Caco-2 (cell line): ENCODE results near the gene GPATCH2. TPM values are rescaled to one million over a fixed set of nuclear protein-coding genes. Genes with fewer than 3 reads are reported as not detected.

Source experiments
- BruUV-seq: library from RNA; stranded (reverse); fragments of 400-500 nt; replicated peaks from 2 replicates; lab custom pipeline; 2021; lab: Mats Ljungman, UMichigan
- CTCF ChIA-PET: fragments of 300-600 bp; sonication (Branson Sonifier 250); formaldehyde crosslinking; loops from one replicate; lab custom pipeline; 2022; ENCODE audit warnings: antibody characterized with exemption; lab: Charles Lee
- POLR2A ChIA-PET: fragments of 300-600 bp; sonication (Branson Sonifier 250); formaldehyde crosslinking; loops from one replicate; lab custom pipeline; 2022; ENCODE audit warnings: antibody characterized with exemption; lab: Charles Lee
- DNase-seq, 2 experiments: peaks; one replicate each; pipeline versions ENCODE4 v3.0.0 to v3.0.0-alpha.2; 2020 to 2022
- H3K27me3 ChIP-seq: replicated peaks from 2 replicates; pipeline ENCODE4 v1.6.0; 2011; ENCODE audit warnings: low read length; ENCODE audit not compliant: control insufficient read depth, insufficient read depth
- H3K36me3 ChIP-seq: 2 replicates; pipeline ENCODE4 v1.5.1; 2011; ENCODE audit warnings: low read length; ENCODE audit not compliant: control insufficient read depth, insufficient read depth
- H3K4me1 ChIP-seq: fragments of 250-450 bp; sonication (Bioruptor Pico); 2 replicates; pipeline ENCODE4 v1.5.1; 2020; ENCODE audit warnings: mild to moderate bottlenecking
- H3K4me3 ChIP-seq: 2 replicates; pipeline ENCODE4 v1.5.1; 2011; ENCODE audit warnings: low read depth, mild to moderate bottlenecking, control low read depth, low read length
- H3K9me3 ChIP-seq: fragments of 250-450 bp; sonication (Bioruptor Pico); 2 replicates; pipeline ENCODE4 v1.5.1; 2020; ENCODE audit warnings: mild to moderate bottlenecking, moderate library complexity
- H3K27ac Mint-ChIP-seq: one replicate; pipeline ENCODE4 v1.8.0; 2022; ENCODE audit warnings: mixed read lengths; ENCODE audit not compliant: unreplicated experiment
- H3K27me3 Mint-ChIP-seq: one replicate; pipeline ENCODE4 v1.8.0; 2022; ENCODE audit warnings: mixed read lengths; ENCODE audit not compliant: insufficient read depth, unreplicated experiment
- H3K36me3 Mint-ChIP-seq: one replicate; pipeline ENCODE4 v1.8.0; 2022; ENCODE audit warnings: mild to moderate bottlenecking, mixed read lengths; ENCODE audit not compliant: insufficient read depth, unreplicated experiment
- H3K4me1 Mint-ChIP-seq: one replicate; pipeline ENCODE4 v1.8.0; 2022; ENCODE audit warnings: low read depth, mixed read lengths; ENCODE audit not compliant: unreplicated experiment
- H3K4me3 Mint-ChIP-seq: one replicate; pipeline ENCODE4 v1.8.0; 2022; ENCODE audit warnings: mild to moderate bottlenecking, moderate library complexity, mixed read lengths; ENCODE audit not compliant: unreplicated experiment
- H3K9me3 Mint-ChIP-seq: one replicate; pipeline ENCODE4 v1.8.0; 2022; ENCODE audit warnings: mixed read lengths; ENCODE audit not compliant: unreplicated experiment
- intact Hi-C: fragments of 100-400 bp; cut with micrococcal nuclease; formaldehyde crosslinking; loops from one replicate; pipeline ENCODE4 v1.10.0; 2022; ENCODE audit not compliant: unreplicated experiment
- total RNA-seq: library from RNA; stranded (reverse); gene quantifications from 2 replicates; pipeline ENCODE4 v1.2.3, GENCODE V29; 2022
- TF ChIP-seq, protein P1 (sequence below), 2 experiments: fragments of 200-600 bp in 1 of 2; IDR thresholded peaks; 1 replicate in 1 of 2; 2 replicates in 1 of 2; pipeline versions ENCODE4 v1.5.1 to v1.8.0; 2011 to 2022; ENCODE audit warnings: antibody characterized with exemption in 1 of 2, control low read depth in 1 of 2, inconsistent platforms in 1 of 2, low read depth in 1 of 2, low read length in 1 of 2, mild to moderate bottlenecking in 1 of 2, moderate library complexity in 1 of 2; ENCODE audit not compliant: insufficient read depth in 1 of 2, severe bottlenecking in 1 of 2, unreplicated experiment in 1 of 2

The GPATCH2 gene
- total RNA-seq, 1 experiment from 2014 or later = 13.2 TPM

- no peak overlapping the region for H3K4me3 Mint-ChIP-seq
- no peak overlapping the region for H3K4me3 ChIP-seq
- no TSS peak for BruUV-seq
- no peaks in the 10 kb centered on the region for H3K36me3 Mint-ChIP-seq
- no peak overlapping the region for H3K27ac Mint-ChIP-seq
- peaks cover 6% of the 10 kb centered on the region for H3K4me1 ChIP-seq
- intact Hi-C loops = no loop called here
- no peaks in the 10 kb centered on the region; the same call in 1 of the 2 replicates for H3K36me3 ChIP-seq
- peaks cover 3% of the 10 kb centered on the region for H3K9me3 Mint-ChIP-seq
- H3K4me1 Mint-ChIP-seq = peaks cover 18% of the 10 kb centered on the region
- POLR2A ChIA-PET = no interaction called here
- H3K27me3 Mint-ChIP-seq = no peaks in the 10 kb centered on the region
- CTCF ChIA-PET = no interaction called here
- DNase-seq = no peak
- no peaks in the 10 kb centered on the region for H3K27me3 ChIP-seq
- TF ChIP-seq, protein P1, sequence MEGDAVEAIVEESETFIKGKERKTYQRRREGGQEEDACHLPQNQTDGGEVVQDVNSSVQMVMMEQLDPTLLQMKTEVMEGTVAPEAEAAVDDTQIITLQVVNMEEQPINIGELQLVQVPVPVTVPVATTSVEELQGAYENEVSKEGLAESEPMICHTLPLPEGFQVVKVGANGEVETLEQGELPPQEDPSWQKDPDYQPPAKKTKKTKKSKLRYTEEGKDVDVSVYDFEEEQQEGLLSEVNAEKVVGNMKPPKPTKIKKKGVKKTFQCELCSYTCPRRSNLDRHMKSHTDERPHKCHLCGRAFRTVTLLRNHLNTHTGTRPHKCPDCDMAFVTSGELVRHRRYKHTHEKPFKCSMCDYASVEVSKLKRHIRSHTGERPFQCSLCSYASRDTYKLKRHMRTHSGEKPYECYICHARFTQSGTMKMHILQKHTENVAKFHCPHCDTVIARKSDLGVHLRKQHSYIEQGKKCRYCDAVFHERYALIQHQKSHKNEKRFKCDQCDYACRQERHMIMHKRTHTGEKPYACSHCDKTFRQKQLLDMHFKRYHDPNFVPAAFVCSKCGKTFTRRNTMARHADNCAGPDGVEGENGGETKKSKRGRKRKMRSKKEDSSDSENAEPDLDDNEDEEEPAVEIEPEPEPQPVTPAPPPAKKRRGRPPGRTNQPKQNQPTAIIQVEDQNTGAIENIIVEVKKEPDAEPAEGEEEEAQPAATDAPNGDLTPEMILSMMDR (IDR thresholded peaks at IDR 0.05; ENCODE audit: insufficient read depth in 1 of 2, low read depth in 1 of 2, low read length in 1 of 2, severe bottlenecking in 1 of 2, unreplicated experiment in 1 of 2) = no peak
- H3K9me3 ChIP-seq = no peaks in the 10 kb centered on the region
Observed at GRCh38 chr1:217564833-217565232, 66.1 kb downstream of the GPATCH2 start.

DNA sequence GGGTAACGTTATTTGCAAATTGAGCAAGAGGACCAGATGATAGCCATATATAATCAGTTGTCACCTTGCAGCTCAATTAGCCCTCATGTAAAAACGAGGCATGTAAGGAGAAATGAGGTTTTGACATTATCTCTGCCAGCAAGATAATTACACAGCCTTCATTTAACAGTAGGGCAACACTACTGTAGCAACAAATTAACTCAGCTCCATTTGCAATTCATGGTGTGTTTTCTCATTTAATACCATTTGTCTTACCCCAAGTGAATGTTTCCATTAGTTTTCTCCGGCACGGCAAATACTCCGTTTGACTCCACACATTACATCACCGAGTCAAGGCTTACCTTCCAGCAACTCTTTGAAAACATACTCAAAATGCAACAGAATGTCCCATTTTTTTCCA is 66.7 kb downstream of the GPATCH2 start:
- BruUV-seq = no TSS peak
- Mint-ChIP-seq H3K4me1 (peaks cover 18% of the 10 kb centered on the region), H3K9me3 (peaks cover 9% of the 10 kb centered on the region), H3K36me3 (no peaks in the 10 kb centered on the region), H3K4me3 (no peak overlapping the region), H3K27me3 (no peaks in the 10 kb centered on the region), H3K27ac (no peak overlapping the region)
- intact Hi-C loops = no loop called here
- TF ChIP-seq, protein P1 (IDR thresholded peaks at IDR 0.05; ENCODE audit: insufficient read depth in 1 of 2, low read depth in 1 of 2, low read length in 1 of 2, severe bottlenecking in 1 of 2, unreplicated experiment in 1 of 2) = no peak
- no peaks in the 10 kb centered on the region; the same call in 1 of the 2 replicates for H3K36me3 ChIP-seq
- H3K9me3 ChIP-seq = no peaks in the 10 kb centered on the region
- no peaks in the 10 kb centered on the region for H3K27me3 ChIP-seq
- peaks cover 6% of the 10 kb centered on the region for H3K4me1 ChIP-seq
- ChIA-PET POLR2A (no interaction called here), CTCF (no interaction called here)
- H3K4me3 ChIP-seq = no peak overlapping the region
- DNase-seq = no peak

DNA sequence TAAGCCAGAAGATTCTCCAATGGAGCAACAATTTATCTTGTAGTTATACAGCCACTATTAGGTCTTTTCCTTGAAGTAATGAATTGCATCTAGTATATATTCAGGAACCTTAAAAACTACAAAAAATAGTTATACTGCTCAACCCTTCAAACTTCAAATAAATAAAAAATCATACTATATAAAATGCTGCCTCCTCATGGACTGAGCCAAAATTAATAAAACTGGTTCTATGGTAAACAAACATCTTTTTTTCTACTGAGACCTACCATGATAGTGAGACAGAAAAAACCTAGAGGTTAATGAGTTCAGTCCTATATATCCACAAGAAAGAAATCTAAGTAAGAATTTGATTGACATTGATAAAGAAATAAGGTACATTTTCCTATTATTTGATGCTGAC is 67.7 kb downstream of the GPATCH2 start:
- Mint-ChIP-seq H3K4me3 (no peak overlapping the region), H3K4me1 (peaks cover 13% of the 10 kb centered on the region), H3K27ac (no peak overlapping the region), H3K27me3 (no peaks in the 10 kb centered on the region), H3K36me3 (no peaks in the 10 kb centered on the region), H3K9me3 (peaks cover 10% of the 10 kb centered on the region)
- intact Hi-C loops = no loop called here
- POLR2A ChIA-PET = no interaction called here
- H3K27me3 ChIP-seq = no peaks in the 10 kb centered on the region
- no peak overlapping the region for H3K4me3 ChIP-seq
- no peak for DNase-seq
- H3K4me1 ChIP-seq = peaks cover 6% of the 10 kb centered on the region
- TF ChIP-seq, protein P1 (IDR thresholded peaks at IDR 0.05; ENCODE audit: insufficient read depth in 1 of 2, low read depth in 1 of 2, low read length in 1 of 2, severe bottlenecking in 1 of 2, unreplicated experiment in 1 of 2) = no peak
- CTCF ChIA-PET = no interaction called here
- BruUV-seq = no TSS peak
- no peaks in the 10 kb centered on the region for H3K9me3 ChIP-seq
- H3K36me3 ChIP-seq = no peaks in the 10 kb centered on the region; the same call in 1 of the 2 replicates
